LoVo (cell line): ENCODE measurements around the gene BCAS3.
"Not testable (repeated sequence)": the region's sequence is repeated elsewhere in the genome, so short reads cannot be mapped to it uniquely, and the experiment has no call there.

Experiments
- DNase-seq: peaks from one replicate; pipeline ENCODE4 v3.0.0-alpha.2; 2016; ENCODE audit warnings: low spot score

Gene BCAS3

GRCh38 chr17:61005358-61005757 lies 327.7 kb downstream of the BCAS3 start:
- no peak for DNase-seq

DNA sequence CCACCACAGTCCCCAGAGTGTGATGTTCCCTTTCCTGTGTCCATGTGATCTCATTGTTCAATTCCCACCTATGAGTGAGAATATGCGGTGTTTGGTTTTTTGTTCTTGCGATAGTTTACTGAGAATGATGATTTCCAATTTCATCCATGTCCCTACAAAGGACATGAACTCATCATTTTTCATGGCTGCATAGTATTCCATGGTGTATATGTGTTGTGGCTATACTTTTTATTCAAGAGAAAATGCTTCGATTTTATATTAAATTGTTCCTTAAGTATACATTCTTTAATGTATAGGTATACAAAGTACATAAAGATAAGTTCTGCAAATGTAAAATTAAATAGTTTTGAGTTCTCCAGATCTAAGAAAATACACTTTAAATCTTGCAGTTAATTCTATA lies 328.3 kb downstream of the BCAS3 start:
- not testable (repeated sequence) for DNase-seq

GRCh38 chr17:61007980-61008379 lies 330.3 kb downstream of the BCAS3 start:
- peak; percentile 53 for DNase-seq

DNA sequence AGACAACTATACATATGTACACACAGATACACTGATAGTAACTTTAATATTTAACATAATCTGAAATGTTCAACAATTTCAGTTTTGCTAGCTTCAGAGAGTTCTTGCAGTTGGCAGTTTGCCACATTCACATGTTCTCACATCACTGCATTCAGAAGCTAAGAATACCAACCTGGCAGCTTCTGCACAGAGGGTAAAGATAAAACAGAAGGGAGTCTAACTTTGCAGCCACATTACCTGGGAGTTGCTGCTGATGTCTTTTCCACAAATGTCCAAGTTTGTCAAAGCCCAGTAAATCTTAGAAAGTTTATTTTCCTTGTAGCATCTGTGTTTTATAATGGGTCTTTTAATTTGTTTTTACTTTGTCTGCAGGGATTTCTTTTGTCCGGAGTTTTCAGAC lies 332.0 kb downstream of the BCAS3 start:
- no peak for DNase-seq

DNA sequence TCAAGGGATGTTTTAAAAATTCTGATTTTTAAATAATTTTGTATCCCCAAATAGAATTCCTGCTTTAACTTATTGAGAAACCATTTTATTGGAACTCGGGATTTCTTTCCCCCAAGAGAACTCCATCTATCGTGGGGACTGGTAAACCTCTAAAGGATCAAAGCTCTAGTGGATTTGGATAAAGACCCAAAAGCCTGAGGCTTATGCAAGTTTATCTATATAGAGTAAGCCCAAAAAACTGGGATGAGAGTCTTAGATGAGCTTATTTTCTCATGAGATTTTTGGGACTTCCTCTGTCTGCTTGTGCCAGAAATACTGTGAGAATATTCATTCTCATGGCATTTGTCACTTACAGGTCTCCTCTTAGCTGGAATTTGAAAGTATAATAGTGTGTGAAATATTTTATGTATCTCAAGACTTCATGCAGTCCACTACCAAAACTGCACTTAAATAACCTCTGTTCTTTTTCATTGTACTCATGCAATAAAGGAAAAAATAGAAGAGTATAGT lies 333.1 kb downstream of the BCAS3 start:
- no peak for DNase-seq

GRCh38 chr17:61011251-61011650 lies 333.6 kb downstream of the BCAS3 start:
- DNase-seq = no peak

GRCh38 chr17:61015966-61016365 lies 338.3 kb downstream of the BCAS3 start:
- DNase-seq = no peak

- DNase-seq = no peak
Observed at GRCh38 chr17:61017317-61018006, 339.8 kb downstream of the BCAS3 start.

GRCh38 chr17:61018938-61019337 lies 341.3 kb downstream of the BCAS3 start:
- no peak for DNase-seq

DNA sequence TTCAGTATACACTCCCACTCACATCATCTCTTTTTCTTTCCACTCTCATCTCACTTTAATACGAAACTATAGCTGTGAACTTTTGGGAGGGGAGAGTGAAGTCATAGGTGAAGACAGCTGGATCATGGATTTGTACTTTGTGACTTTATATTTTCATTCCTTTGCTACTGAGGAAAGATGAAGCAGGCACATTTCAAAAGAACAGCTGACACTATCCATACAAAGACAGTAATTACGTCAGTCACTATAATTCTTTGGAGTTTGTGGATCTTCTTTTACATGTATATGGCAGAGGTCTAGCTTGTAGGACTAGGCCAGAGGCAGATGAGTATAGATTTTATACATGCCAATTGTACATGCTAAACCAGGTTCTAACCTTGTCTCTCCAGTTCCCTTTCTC lies 346.3 kb downstream of the BCAS3 start:
- no peak for DNase-seq

GRCh38 chr17:61026818-61027217 lies 349.2 kb downstream of the BCAS3 start:
- no peak for DNase-seq

- DNase-seq = no peak
Observed at GRCh38 chr17:61029181-61029580, 351.5 kb downstream of the BCAS3 start.

DNA sequence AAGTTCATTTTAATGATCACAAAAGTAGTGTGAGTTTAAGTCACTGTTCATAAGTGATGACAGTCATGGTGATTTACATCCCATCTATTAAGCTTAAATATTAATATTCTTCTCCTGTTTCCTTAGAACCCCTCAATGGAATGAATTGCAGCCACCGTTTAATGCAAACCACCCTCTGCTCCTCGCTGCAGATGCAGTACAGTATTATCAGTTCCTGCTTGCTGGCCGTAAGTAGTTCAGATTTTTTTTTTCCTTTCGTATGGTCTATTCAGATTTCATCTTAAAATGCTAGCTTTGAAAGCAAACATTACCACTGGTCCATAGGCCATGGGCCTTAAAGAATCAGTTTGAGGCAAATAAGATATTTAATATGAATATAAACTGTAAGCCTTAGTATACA lies 363.0 kb downstream of the BCAS3 start:
- DNase-seq = no peak

DNA sequence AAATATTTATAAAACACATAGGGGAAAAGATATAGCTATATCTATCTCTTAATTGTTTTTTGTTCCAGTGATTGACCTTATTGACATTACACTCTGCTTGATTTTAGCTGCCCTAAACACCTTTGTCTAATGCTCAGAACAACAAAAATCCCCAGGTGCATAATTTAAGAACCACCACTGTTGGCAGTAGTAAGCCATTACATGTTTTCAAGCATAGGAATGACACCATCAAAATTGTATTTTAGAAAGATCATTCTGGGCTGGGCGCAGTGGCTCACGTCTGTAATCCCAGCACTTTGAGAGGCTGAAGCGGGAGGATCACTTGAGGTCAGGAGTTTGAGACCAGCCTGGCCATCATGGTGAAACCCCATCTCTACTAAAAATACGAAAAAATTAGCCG lies 364.7 kb downstream of the BCAS3 start:
- not testable (repeated sequence) for DNase-seq

- DNase-seq = no peak
Observed at GRCh38 chr17:61047515-61047914, 369.9 kb downstream of the BCAS3 start.

DNA sequence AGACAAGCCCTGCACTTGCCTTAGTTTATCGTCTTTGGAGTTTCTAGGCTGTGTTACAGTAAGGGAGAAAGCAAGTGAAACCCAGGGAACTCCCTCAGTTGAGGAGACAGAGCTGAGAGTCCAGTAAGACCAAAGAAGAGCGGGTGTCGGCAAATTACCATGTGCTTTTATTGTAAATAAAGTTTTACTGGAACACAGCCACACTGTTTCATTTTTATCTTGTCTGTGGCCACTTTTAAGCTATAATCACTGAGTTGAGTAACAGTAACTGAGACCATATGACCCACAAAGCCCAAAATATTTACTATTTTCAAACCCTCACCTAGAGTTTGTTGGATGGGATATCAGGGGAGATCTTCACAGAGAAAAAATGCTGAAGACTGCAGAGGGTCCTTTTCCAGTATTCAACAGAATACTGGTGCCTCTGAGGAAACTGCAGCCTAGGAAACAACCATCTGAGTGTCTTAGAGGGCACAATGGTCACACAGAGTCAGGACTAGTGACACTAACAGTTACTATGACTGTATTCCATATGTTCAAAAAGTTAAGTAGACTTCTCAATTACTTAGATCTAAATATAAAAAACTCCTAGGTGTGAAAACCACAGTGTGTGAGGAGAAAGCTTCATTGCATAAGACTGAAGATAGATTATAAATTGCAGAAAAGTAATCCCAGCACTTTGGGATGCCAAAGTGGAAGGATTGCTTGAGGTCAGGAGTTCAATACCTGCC lies 370.9 kb downstream of the BCAS3 start:
- no peak for DNase-seq

- no peak for DNase-seq
Observed at GRCh38 chr17:61053469-61053868, 375.8 kb downstream of the BCAS3 start.

- DNase-seq = peak; percentile 18
Observed at GRCh38 chr17:61054436-61054835, 376.8 kb downstream of the BCAS3 start.

DNA sequence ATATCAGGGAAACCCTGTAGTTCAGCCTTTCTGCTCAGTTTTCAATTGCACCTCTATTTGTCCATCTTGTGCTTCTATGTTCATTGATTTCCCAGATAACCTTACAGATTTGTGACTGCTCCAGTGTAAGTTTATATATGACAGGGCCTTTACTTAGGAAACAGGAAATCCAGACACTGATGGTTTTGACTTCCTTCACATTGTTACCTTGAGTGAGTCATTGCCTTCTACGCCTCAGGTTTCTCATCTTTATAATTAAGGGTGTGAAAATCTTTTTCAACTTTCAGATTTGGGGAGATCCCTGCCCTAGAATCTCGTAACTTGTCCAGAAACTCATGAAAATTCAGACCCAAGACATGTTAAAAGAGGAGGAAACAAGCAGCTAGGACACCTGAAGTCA lies 379.6 kb downstream of the BCAS3 start:
- no peak for DNase-seq

GRCh38 chr17:61058066-61058465 lies 380.4 kb downstream of the BCAS3 start:
- no peak for DNase-seq

GRCh38 chr17:61063528-61063927 lies 385.9 kb downstream of the BCAS3 start:
- DNase-seq = no peak

DNA sequence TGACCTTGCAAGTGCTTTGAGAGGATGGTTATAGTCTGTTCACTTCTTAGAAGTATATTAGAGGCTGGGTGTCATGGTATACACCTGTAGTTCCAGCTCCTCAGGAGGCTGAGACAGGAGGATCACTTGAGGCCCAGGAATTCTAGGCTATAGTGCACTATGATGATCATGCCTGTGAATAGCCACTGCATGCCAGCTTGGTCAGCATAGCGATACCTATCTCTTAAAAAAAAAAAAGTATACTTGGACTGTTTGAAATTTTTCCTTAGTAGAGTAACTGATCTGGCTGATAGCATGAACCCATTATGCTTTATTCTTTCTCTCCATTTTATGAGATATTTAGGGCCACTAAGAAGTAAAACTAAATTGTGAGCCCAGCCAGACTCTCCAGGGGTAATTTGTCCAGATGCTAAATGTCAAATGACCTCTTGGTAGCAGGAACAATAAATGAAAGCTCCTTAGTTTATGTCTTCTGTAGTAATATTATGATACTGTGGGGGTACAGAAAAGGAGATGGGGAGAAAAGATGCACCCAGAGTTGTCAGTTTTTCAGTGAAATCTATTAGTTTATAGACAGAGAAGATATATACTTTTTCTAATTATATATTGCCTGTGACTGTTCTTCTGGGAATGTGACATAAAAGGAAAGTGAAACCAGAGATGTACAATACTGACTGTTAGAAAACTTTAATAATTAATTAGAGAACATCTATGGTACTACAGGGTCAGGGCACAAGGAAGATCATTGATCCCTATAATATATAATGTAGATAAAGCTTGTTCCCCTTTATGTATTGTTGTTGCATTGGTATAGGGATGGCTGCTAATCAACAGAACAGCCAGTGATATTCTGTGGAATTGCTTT lies 386.7 kb downstream of the BCAS3 start:
- DNase-seq = no peak
